H9 (cell line): ENCODE data around the gene SNW1. TPM values are rescaled to one million over a fixed set of nuclear protein-coding genes. Genes with fewer than 3 reads are reported as not detected.

Experiments
- DNase-seq: peaks from one replicate; pipeline ENCODE4 v3.0.0-alpha.2; 2017
- H2AFZ ChIP-seq: one replicate; pipeline ENCODE4 v1.6.1; 2013; ENCODE audit warnings: mild to moderate bottlenecking, low read length, control low read depth, moderate library complexity
- H2AK5ac ChIP-seq: 2 replicates; pipeline ENCODE4 v1.6.1; 2013; ENCODE audit warnings: low read length, control low read depth, mixed read lengths; ENCODE audit not compliant: insufficient read length
- H2BK120ac ChIP-seq: one replicate; pipeline ENCODE4 v1.6.1; 2013; ENCODE audit warnings: low read depth, mild to moderate bottlenecking, low read length, control low read depth, inconsistent platforms; ENCODE audit not compliant: poor library complexity, severe bottlenecking
- H2BK12ac ChIP-seq: 2 replicates; pipeline ENCODE4 v1.6.1; 2013; ENCODE audit warnings: low read length, control low read depth, mixed read lengths, low read depth; ENCODE audit not compliant: insufficient read length
- H2BK15ac ChIP-seq: 2 replicates; pipeline ENCODE4 v1.6.1; 2013; ENCODE audit warnings: low read depth, low read length, control low read depth
- H2BK20ac ChIP-seq: one replicate; pipeline ENCODE4 v1.6.1; 2013; ENCODE audit warnings: low read depth, mild to moderate bottlenecking, low read length, control low read depth, inconsistent platforms; ENCODE audit not compliant: poor library complexity, severe bottlenecking
- H2BK5ac ChIP-seq: 2 replicates; pipeline ENCODE4 v1.6.1; 2013; ENCODE audit warnings: low read length, control low read depth, mixed read lengths; ENCODE audit not compliant: insufficient read length
- H3K14ac ChIP-seq: 2 replicates; pipeline ENCODE4 v1.6.1; 2013; ENCODE audit warnings: low read length, control low read depth; ENCODE audit not compliant: insufficient read depth
- H3K18ac ChIP-seq: 2 replicates; pipeline ENCODE4 v1.6.1; 2013; ENCODE audit warnings: low read depth, mild to moderate bottlenecking, mixed read lengths, low read length, control low read depth; ENCODE audit not compliant: insufficient read length
- H3K23ac ChIP-seq: 2 replicates; pipeline ENCODE4 v1.6.1; 2013; ENCODE audit warnings: low read length, control low read depth, mixed read lengths, low read depth; ENCODE audit not compliant: insufficient read length
- H3K23me2 ChIP-seq: 2 replicates; pipeline ENCODE4 v1.6.1; 2013; ENCODE audit warnings: low read depth, mild to moderate bottlenecking, mixed read lengths, low read length, control low read depth; ENCODE audit not compliant: insufficient read length, poor library complexity, severe bottlenecking
- H3K27ac ChIP-seq: 2 replicates; pipeline ENCODE4 v1.5.1; 2013; ENCODE audit warnings: low read length, control low read depth, mixed read lengths, low read depth; ENCODE audit not compliant: insufficient read length
- H3K27me3 ChIP-seq: 2 replicates; pipeline ENCODE4 v1.6.1; 2013; ENCODE audit warnings: low read length, control low read depth, inconsistent platforms; ENCODE audit not compliant: insufficient read depth
- H3K4ac ChIP-seq: 2 replicates; pipeline ENCODE4 v1.6.1; 2013; ENCODE audit warnings: low read depth, mild to moderate bottlenecking, control low read depth, inconsistent platforms, low read length, moderate library complexity
- H3K4me1 ChIP-seq: 2 replicates; pipeline ENCODE4 v1.6.1; 2013; ENCODE audit warnings: low read length, control low read depth, inconsistent platforms; ENCODE audit not compliant: insufficient read depth
- H3K4me2 ChIP-seq: 2 replicates; pipeline ENCODE4 v1.6.1; 2013; ENCODE audit warnings: low read length, control low read depth, mixed read lengths; ENCODE audit not compliant: insufficient read length, insufficient read depth
- H3K56ac ChIP-seq: 2 replicates; pipeline ENCODE4 v1.6.1; 2013; ENCODE audit warnings: low read depth, mild to moderate bottlenecking, mixed read lengths, low read length, control low read depth; ENCODE audit not compliant: insufficient read length
- H3K79me1 ChIP-seq: 2 replicates; pipeline ENCODE4 v1.6.1; 2013; ENCODE audit warnings: low read depth, mild to moderate bottlenecking, moderate library complexity, low read length, control low read depth, inconsistent platforms; ENCODE audit not compliant: insufficient read depth, poor library complexity, severe bottlenecking
- H3K79me2 ChIP-seq: 2 replicates; pipeline ENCODE4 v1.6.1; 2013; ENCODE audit warnings: low read length, control low read depth, inconsistent platforms; ENCODE audit not compliant: insufficient read depth
- H3K9ac ChIP-seq: 2 replicates; pipeline ENCODE4 v1.6.1; 2013; ENCODE audit warnings: low read length, control low read depth, mixed read lengths; ENCODE audit not compliant: insufficient read length; ENCODE audit errors: extremely low read depth
- H3K9me3 ChIP-seq: one replicate; pipeline ENCODE4 v1.6.1; 2013; ENCODE audit warnings: low read depth, low read length, inconsistent platforms; ENCODE audit not compliant: control insufficient read depth
- H3T11ph ChIP-seq: one replicate; pipeline ENCODE4 v1.6.1; 2013; ENCODE audit warnings: mild to moderate bottlenecking, low read length, control low read depth, inconsistent platforms
- H4K20me1 ChIP-seq: one replicate; pipeline ENCODE4 v1.6.1; 2013; ENCODE audit not compliant: control insufficient read depth, insufficient read length, insufficient read depth
- H4K5ac ChIP-seq: 2 replicates; pipeline ENCODE4 v1.6.1; 2013; ENCODE audit warnings: low read depth, mild to moderate bottlenecking, mixed read lengths, low read length, control low read depth; ENCODE audit not compliant: insufficient read length
- H4K8ac ChIP-seq: replicated peaks from 2 replicates; pipeline ENCODE4 v1.6.1; 2013; ENCODE audit warnings: low read length, control low read depth, mixed read lengths, low read depth; ENCODE audit not compliant: insufficient read length
- H4K91ac ChIP-seq: 2 replicates; pipeline ENCODE4 v1.6.1; 2013; ENCODE audit warnings: low read depth, mild to moderate bottlenecking, moderate library complexity, mixed read lengths, low read length, control low read depth; ENCODE audit not compliant: insufficient read length
- H3K27ac Mint-ChIP-seq, 3 experiments: 2 replicates in 2 of 3; 3 replicates in 1 of 3; pipeline ENCODE4 v1.8.0; 2020 to 2021; ENCODE audit warnings: mixed read lengths in 3 of 3, mild to moderate bottlenecking in 1 of 3, moderate library complexity in 1 of 3
- H3K27me3 Mint-ChIP-seq: 2 replicates; pipeline ENCODE4 v1.8.0; 2021; ENCODE audit warnings: low read depth, mild to moderate bottlenecking, moderate library complexity, mixed read lengths
- H3K36me3 Mint-ChIP-seq, 3 experiments: 2 replicates in 2 of 3; 3 replicates in 1 of 3; pipeline ENCODE4 v1.8.0; 2020 to 2021; ENCODE audit warnings: low read depth in 3 of 3, mixed read lengths in 3 of 3; ENCODE audit not compliant: insufficient read depth in 1 of 3
- H3K4me1 Mint-ChIP-seq, 2 experiments: 2 replicates each; pipeline ENCODE4 v1.8.0; 2020; ENCODE audit warnings: mixed read lengths in 2 of 2
- H3K4me3 Mint-ChIP-seq, 2 experiments: 2 replicates in 1 of 2; 3 replicates in 1 of 2; pipeline ENCODE4 v1.8.0; 2020 to 2021; ENCODE audit warnings: mild to moderate bottlenecking in 2 of 2, mixed read lengths in 2 of 2, moderate library complexity in 1 of 2
- H3K9me3 Mint-ChIP-seq, 2 experiments: 2 replicates in 1 of 2; 3 replicates in 1 of 2; pipeline ENCODE4 v1.8.0; 2020; ENCODE audit warnings: mild to moderate bottlenecking in 2 of 2, mixed read lengths in 2 of 2, moderate library complexity in 1 of 2
- WGBS: extraction: QIAGEN DNeasy Blood & Tissue Kit; methylation state at CpG from one replicate; pipeline ENCODE4 v1.1.7; 2013; ENCODE audit warnings: missing lambda C conversion rate, low lambda C conversion rate, mixed read lengths; ENCODE audit not compliant: insufficient read length; ENCODE audit errors: extremely low coverage; 5-methylcytosine and 5-hydroxymethylcytosine counted together
- total RNA-seq: library from RNA; stranded (reverse); gene quantifications from 2 replicates; pipeline ENCODE4 v1.2.1, GENCODE V29; 2021
- TF ChIP-seq, protein P1 (sequence below): fragments of 200-600 bp; sonication (generic); conservative IDR thresholded peaks from 3 replicates; pipeline ENCODE4 v1.8.0; 2021; ENCODE audit warnings: antibody characterized with exemption, mild to moderate bottlenecking

Gene SNW1
- total RNA-seq, 1 experiment from 2014 or later, result 103 TPM

DNA sequence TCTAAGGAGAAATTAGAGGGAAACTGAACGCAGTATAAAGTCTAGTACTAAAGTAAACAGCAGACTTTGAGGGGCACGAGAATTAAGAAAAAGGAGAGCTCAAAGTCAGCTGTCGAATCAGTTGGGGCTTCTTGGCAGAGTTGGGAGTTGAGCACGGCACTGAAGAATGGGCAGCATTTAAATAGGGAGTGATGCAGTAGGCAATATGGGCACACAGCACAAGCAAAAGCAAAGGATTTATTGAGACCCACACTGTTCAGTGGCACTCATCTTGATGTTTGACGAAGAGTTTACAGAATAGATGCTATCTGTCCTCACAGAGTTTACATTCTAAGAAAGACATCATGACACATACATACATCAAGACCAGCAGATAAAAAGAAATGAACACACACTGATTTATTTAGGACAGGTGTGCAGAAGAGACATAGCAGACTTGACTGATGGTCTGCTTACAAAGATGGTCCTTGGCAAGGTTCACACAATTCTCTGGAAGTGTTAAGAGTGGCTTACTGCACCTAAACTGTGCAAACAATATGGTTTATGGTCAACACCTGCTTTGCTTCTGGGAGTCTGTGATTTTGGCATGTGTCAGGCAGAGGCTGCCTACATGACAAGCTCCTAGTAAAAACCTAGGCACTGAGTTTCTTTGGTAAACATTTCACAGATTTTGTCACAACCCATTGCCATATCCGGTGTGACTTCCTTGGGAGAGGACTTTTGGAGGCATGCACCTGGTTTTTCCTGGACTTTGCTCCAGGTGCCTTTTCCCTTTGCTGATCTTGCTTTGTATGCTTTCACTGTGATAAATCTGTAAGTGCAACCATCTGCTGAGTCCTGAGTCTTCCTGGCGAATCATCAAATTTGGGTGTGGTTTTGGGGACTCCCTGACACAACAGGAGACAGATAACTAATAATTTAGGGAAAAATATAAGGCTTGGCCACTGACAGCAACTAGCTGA is 79.5 kb downstream of the SNW1 start:
- Mint-ChIP-seq H3K4me3 (no peak overlapping the region), H3K4me1 (no peaks in the 10 kb centered on the region), H3K27ac (peak overlapping the region in 1 of 3 experiments; percentile 10; a peak in 3 of 7 replicates), H3K27me3 (no peaks in the 10 kb centered on the region), H3K9me3 (no peaks in the 10 kb centered on the region), H3K36me3 (peaks cover 6 to 30% (median 13%) of the 10 kb centered on the region in 3 experiments; a peak in 6 of 7 replicates)
- no peak overlapping the region for H2BK120ac ChIP-seq
- TF ChIP-seq, protein P1, sequence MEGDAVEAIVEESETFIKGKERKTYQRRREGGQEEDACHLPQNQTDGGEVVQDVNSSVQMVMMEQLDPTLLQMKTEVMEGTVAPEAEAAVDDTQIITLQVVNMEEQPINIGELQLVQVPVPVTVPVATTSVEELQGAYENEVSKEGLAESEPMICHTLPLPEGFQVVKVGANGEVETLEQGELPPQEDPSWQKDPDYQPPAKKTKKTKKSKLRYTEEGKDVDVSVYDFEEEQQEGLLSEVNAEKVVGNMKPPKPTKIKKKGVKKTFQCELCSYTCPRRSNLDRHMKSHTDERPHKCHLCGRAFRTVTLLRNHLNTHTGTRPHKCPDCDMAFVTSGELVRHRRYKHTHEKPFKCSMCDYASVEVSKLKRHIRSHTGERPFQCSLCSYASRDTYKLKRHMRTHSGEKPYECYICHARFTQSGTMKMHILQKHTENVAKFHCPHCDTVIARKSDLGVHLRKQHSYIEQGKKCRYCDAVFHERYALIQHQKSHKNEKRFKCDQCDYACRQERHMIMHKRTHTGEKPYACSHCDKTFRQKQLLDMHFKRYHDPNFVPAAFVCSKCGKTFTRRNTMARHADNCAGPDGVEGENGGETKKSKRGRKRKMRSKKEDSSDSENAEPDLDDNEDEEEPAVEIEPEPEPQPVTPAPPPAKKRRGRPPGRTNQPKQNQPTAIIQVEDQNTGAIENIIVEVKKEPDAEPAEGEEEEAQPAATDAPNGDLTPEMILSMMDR, result no peak
- no peaks in the 10 kb centered on the region for H3K9me3 ChIP-seq
- H2BK15ac ChIP-seq, result no peak overlapping the region
- H2AK5ac ChIP-seq, result no peak overlapping the region
- H4K8ac ChIP-seq, result no peak overlapping the region
- H3K18ac ChIP-seq, result no peak overlapping the region
- no peaks in the 10 kb centered on the region for H3K79me2 ChIP-seq
- no peak overlapping the region for H3T11ph ChIP-seq
- no peaks in the 10 kb centered on the region for H3K4me1 ChIP-seq
- H3K27ac ChIP-seq, result no peak overlapping the region
- H3K23ac ChIP-seq, result no peak overlapping the region
- no peaks in the 10 kb centered on the region for H3K23me2 ChIP-seq
- no peak overlapping the region for H3K14ac ChIP-seq
- H2BK12ac ChIP-seq, result no peak overlapping the region
- H4K91ac ChIP-seq, result no peak overlapping the region
- H3K4me2 ChIP-seq, result no peak overlapping the region
- H4K5ac ChIP-seq, result no peak overlapping the region
- no peak overlapping the region for H2BK5ac ChIP-seq
- H3K79me1 ChIP-seq, result no peaks in the 10 kb centered on the region
- no peaks in the 10 kb centered on the region for H3K27me3 ChIP-seq
- H4K20me1 ChIP-seq, result no peaks in the 10 kb centered on the region
- H2BK20ac ChIP-seq, result no peak overlapping the region
- H2AFZ ChIP-seq, result no peak overlapping the region
- H3K9ac ChIP-seq, result no peak overlapping the region
- H3K56ac ChIP-seq, result no peak overlapping the region
- H3K4ac ChIP-seq, result no peak overlapping the region
- no CpG with 5 or more reads among the region's 7 CpGs for WGBS
- no peak for DNase-seq
